Measurements from ENCODE around the gene ARF3.
"Not testable (repeated sequence)": the region's sequence is repeated elsewhere in the genome, so short reads cannot be mapped to it uniquely, and the experiment has no call there.

The ARF3 gene

DNA sequence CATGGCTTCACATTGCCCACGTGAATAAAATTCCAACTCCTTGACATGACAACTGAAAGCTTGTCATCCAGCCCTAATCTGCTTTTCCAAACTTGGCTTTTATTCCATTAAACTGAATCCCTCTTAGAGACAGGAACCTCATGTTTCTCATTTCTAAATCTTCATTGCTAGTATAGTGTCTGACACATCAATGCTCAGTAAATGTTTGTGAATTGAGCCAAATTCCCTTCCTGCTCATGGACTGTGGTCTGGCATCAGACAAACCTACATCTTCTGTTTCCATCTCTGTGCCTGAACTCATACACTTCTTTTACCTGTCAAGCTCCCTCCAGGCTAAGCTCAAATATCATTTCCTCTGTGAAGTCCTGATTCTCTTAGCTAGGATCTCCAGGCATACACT is 27.7 kb downstream of the ARF3 start:
- DNase-seq (ENCODE audit: low read depth in 2 of 2), result no peak

DNA sequence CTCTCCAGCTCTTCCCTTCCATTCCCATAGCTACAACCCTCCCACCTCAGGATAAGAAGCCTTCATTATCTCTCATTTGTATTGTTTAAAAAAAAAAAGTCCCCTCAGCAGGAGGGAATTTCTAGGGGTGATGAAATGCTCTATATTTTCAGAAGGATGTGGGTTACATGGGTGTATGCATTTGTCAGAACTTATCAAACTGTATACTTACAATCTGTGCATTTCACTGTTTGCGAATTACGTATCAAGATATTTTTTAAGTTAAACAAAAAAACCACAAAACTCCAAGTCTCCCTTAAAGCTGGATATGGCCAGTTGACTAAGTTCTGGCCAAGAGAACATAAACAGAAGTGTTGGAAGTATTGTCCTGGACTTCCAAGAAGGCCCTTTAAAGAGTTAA is 30.0 kb downstream of the ARF3 start:
- no peak for DNase-seq (ENCODE audit: low read depth in 2 of 2)

- peak; percentile 65 to 80 for DNase-seq (ENCODE audit: low read depth in 2 of 2)
Observed at GRCh38 chr12:48925304-48926011, 31.8 kb downstream of the ARF3 start, which contains the start of gene FKBP11. FKBP11 (minus strand) TSS chr12:48925492; CDS start chr12:48925428, 64 bp downstream.

GRCh38 chr12:48924617-48925303 is 32.5 kb downstream of the ARF3 start:
- DNase-seq (ENCODE audit: low read depth in 2 of 2), result peak; percentile 65 to 70

GRCh38 chr12:48923117-48923516 is 34.2 kb downstream of the ARF3 start:
- DNase-seq (ENCODE audit: low read depth in 2 of 2), result no peak

- no peak for DNase-seq (ENCODE audit: low read depth in 2 of 2)
Observed at GRCh38 chr12:48917857-48918537, 39.3 kb downstream of the ARF3 start.

DNA sequence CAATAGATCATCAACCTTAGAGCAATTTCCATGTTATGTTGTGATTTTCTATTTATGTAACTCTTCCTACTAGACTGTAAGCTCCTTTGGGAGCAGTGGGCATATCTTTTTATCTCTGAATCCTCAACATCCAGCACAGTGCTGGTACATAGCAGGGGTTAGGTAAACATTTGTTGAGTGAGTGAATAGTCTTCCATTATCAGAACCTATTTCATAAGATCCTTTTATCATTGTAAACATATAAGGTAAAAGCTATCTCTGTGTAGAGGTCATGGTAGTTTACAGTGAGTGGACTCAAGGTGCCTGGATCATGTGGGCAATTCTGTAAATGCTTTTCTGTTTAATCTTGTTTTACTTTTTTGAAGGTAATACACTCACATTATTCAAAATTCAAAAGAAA is 47.1 kb downstream of the ARF3 start:
- DNase-seq (ENCODE audit: low read depth in 2 of 2), result no peak

- DNase-seq (ENCODE audit: low read depth in 2 of 2), result not testable (repeated sequence)
Observed at GRCh38 chr12:48909698-48910097, 47.6 kb downstream of the ARF3 start.

DNA sequence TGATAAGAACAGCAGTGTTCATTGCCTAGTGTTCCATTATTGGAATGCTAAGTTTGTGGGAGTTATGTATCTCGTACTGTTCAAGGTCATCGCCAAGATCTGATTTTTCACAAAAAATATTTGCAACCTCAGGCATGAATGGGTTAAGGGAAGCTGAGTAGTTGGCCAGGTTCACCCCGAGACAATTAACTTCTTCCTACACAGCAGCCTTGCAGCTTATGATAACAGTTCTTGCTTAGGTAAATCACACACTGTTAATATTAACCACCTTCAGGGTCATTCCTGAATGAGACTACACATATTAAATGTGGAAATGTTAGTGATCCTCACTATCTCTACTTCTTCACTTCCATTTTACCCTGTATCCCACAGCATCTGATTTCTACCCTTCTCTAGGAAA is 50.0 kb downstream of the ARF3 start:
- no peak for DNase-seq (ENCODE audit: low read depth in 2 of 2)

- peak; percentile 50 to 70 for DNase-seq (ENCODE audit: low read depth in 2 of 2)
Observed at GRCh38 chr12:48903982-48904411, 53.3 kb downstream of the ARF3 start.

GRCh38 chr12:48903363-48903981 is 53.8 kb downstream of the ARF3 start:
- no peak for DNase-seq (ENCODE audit: low read depth in 2 of 2)

DNA sequence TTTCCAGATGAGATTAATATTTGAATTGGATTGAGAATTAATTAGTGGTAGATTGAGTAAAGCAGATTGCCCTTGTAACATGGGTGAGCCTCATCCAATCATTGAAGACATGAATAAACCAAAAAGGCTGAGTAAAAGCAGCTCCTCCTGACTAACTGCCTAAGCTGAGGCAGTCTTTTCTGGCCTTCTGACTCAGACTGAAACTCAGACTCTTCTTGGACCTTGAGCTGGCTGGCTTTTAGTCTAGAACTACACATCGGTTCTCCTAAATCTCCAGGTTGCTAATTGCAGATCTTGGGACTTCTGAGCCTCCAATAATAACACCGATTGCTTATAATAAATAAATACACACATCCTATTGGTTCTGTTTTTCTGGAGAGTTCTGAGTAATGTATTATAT is 56.0 kb downstream of the ARF3 start:
- no peak for DNase-seq (ENCODE audit: low read depth in 2 of 2)

DNA sequence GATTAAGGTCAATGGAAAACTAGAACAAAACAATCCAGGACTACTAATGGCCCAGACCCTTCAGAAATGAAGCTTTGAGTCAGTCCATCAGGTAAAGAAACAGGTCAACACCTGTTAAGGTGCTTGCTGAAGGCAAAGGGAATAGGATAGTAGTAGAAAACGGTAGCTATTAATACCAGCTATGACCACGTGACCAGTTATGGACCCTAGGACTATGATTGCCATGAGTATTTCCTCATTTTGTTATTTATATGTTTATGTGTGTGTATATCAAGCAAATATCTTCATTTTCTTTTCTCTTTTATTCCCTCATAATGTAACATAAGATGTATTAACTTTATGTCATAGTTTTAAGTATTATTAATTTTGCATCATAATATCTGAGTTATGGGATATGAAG is 57.6 kb downstream of the ARF3 start:
- DNase-seq (ENCODE audit: low read depth in 2 of 2), result no peak

DNA sequence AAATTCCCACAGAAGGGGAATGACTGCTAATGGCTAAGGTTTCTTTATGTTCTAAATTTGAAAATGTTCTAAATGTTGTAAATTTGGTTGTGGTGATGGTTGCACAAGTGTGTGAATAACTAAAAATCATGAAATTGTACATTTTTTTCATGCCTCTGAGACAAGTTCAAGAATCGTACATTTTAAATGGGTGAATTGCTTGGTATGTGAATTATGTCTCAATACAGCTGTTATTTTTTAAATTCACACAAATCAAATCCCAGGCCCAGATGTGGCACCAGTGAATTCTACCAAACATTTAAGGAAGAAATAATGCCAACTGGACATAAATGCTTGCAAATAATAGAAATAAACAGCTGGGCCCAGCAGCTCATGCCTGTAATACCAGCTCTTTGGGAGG is 63.0 kb downstream of the ARF3 start:
- DNase-seq (ENCODE audit: low read depth in 2 of 2), result no peak

DNA sequence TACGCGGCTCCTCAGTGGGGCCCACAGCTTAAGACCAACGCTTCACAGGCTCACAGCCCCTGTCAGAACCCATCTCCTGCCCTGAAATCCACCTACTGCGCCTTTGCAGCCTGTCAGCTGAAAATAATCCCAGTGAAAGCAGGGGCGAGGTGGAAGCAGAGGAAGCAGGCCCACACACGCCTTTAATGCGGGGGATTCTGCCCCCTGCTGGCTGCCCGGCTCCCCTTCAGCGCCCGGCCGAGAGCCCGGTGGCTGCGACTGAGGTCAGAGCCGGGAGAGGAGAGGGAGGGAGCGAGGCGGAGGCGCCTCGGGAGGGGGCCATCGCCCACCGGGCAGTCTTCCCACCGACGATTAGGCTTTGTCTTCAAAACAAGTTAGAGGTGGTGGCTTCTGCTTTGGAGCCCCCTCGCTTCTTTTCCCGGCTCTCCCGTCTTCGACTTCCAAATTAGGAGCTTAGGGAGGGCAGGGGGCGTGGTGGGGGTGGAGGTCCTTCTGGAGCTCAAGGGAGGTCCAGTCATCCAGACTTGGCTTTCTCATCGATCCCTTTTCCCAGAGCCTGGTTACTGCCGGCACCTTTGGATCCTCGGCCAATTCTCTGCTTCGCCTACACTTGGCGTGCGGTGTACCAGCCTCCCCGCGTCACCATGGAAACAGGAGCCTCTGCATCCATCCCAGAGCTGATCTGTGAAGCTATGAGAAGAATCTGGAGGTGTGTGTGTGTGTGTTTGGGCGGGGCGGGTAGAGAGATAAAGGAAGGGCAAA is 66.4 kb downstream of the ARF3 start:
- DNase-seq (ENCODE audit: low read depth in 2 of 2), result peak; percentile 32 to 37

DNA sequence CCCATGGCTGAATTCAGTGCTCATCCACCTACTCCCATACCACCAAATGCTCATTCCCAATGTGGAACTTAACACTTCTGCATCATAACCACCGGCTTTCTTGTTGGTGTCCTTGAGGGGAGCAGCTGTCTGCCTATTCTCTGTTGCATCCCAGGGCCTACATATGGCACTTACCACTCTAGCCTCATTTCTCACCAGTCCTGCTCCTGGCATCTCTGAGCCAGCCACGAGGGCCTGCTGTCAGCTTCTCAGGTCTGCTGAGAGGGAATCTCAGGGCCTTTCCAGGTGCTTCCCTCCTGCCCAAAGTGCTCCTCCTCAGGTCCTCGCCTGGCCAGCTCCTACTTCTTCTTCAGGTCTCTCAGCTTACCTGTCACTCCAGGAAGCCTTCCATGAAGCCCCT is 67.6 kb downstream of the ARF3 start:
- DNase-seq (ENCODE audit: low read depth in 2 of 2), result no peak

All from stimulated activated CD8-positive, alpha-beta memory T cell treated with anti-CD3 and anti-CD28 coated beads, Interleukin-15, amount 100 ng/mL, for 4 hours (primary cell).